ENCODE measurements around the gene EXOC6B. TPM values are rescaled to one million over a fixed set of nuclear protein-coding genes. Genes with fewer than 3 reads are reported as not detected.

Gene EXOC6B
- total and polyA plus RNA-seq, 10 of the 15 experiments (the other 5 are each of a cell fraction or from before 2014, with no cell fraction given) = 0.23 to 2.2 (median 1.2) TPM

DNA sequence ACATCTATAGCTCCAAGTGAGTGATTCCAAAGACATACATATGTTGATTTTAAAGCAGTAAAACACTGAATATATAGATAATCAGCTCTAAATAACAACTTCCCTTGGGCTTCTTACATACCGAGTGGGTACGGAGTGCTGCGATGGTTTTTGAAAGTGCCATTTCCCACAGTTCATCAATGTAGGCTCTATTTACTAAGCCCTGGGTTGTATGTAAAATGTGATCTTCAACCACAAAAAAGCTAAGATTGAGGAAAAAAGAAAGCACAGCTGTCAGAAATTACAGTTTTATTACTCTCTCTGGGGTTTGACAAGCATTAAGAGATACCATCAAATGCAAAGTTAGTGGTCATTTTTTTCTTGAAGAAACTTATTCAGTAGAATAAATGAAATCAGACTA, 312.8 kb downstream of the EXOC6B start:
- in situ Hi-C loops (cut with MboI) (no loop called here), intact Hi-C loops (cut with micrococcal nuclease; ENCODE audit: unreplicated experiment) (no loop called here)
- FAIRE-seq = no peak
- H2AFZ ChIP-seq (ENCODE audit: control insufficient read depth, low read depth, low read length) = no peak overlapping the region
- ATAC-seq = no peak
- no peak for TF ChIP-seq ASH2L (IDR thresholded peaks at IDR 0.05; ENCODE audit: borderline replicate concordance, low read depth)
- TF ChIP-seq HDAC6 (IDR thresholded peaks at IDR 0.05; ENCODE audit: unreplicated experiment) = no peak
- TF ChIP-seq KAT2A (conservative IDR thresholded peaks at IDR 0.05; ENCODE audit: control insufficient read depth, low read depth, low read length) = no peak
- no peak for TF ChIP-seq FOS (IDR thresholded peaks at IDR 0.05; ENCODE audit: borderline replicate concordance, extremely low read depth, insufficient read length)
- no peak for TF ChIP-seq ESRRA (IDR thresholded peaks at IDR 0.05; ENCODE audit: low read length)
- TF ChIP-seq SIN3A (IDR thresholded peaks at IDR 0.05; ENCODE audit: low read depth, low read length) = no peak
- no peak for TF ChIP-seq MLLT1 (IDR thresholded peaks at IDR 0.05)
- no peak for TF ChIP-seq CREM (IDR thresholded peaks at IDR 0.05; ENCODE audit: low read depth)
- TF ChIP-seq TCF7 (IDR thresholded peaks at IDR 0.05; ENCODE audit: borderline replicate concordance) = no peak
- no peaks in the 10 kb centered on the region for H4K20me1 ChIP-seq (ENCODE audit: control insufficient read depth, insufficient read depth)
- no peak overlapping the region for H3K4me3 ChIP-seq
- no peaks in the 10 kb centered on the region for H3K79me2 ChIP-seq (ENCODE audit: control insufficient read depth, insufficient read depth, low read length)
- H3K36me3 ChIP-seq (ENCODE audit: control insufficient read depth in 2 of 2, insufficient read depth in 2 of 2, low read length in 1 of 2) = no peaks in the 10 kb centered on the region
- POLR2A ChIA-PET = no interaction called here
- DNase-seq (ENCODE audit: low read depth, low spot score) = no peak
- no peak overlapping the region for H3K4me2 ChIP-seq (ENCODE audit: control insufficient read depth, insufficient read depth)
- WGBS (ENCODE audit: insufficient coverage, insufficient replicate concordance, low lambda C conversion rate, missing lambda C conversion rate) = 100% methylated on average over 3 of the region's 3 CpGs
- H3K9me3 ChIP-seq (replicated peaks; ENCODE audit: control insufficient read depth, insufficient read depth, low read length) = no peaks in the 10 kb centered on the region
- RAD21 ChIA-PET (ENCODE audit: unreplicated experiment) = no interaction called here
- no peaks in the 10 kb centered on the region for H3K27me3 ChIP-seq (replicated peaks in 1 of 2; ENCODE audit: control insufficient read depth in 2 of 2, insufficient read depth in 2 of 2, low read length in 1 of 2)
- SMC1A ChIA-PET (ENCODE audit: uncharacterized antibody, unreplicated experiment) = no interaction called here
- H3K9ac ChIP-seq (ENCODE audit: control insufficient read depth, insufficient read depth, low read length) = no peak overlapping the region
- no TSS peak for BruUV-seq (replicated peaks)
- CTCF ChIA-PET = no interaction called here
- no peaks in the 10 kb centered on the region for H3K4me1 ChIP-seq (ENCODE audit: control insufficient read depth, insufficient read depth, low read length)
- H3K27ac ChIP-seq (ENCODE audit: control insufficient read depth, insufficient read depth) = no peak overlapping the region

All from GM12878 (cell line).